HCT116 (cell line): ENCODE data around the gene POM121L12. TPM values are rescaled to one million over a fixed set of nuclear protein-coding genes. Genes with fewer than 3 reads are reported as not detected.

Experiments used
- ATAC-seq: fragments of 200-7000 bp; cut with Tn5 transposase; 2 replicates; pipeline ENCODE4 v1.9.1; 2020; ENCODE audit warnings: mild to moderate bottlenecking, moderate library complexity
- BruUV-seq: library from RNA; stranded (reverse); fragments of 400-500 nt; replicated peaks from 2 replicates; lab custom pipeline; 2021; lab: Mats Ljungman, UMichigan
- CTCF ChIA-PET: fragments of 300-600 bp; sonication (Branson Sonifier 250); formaldehyde crosslinking; loops from one replicate; lab custom pipeline; 2021; ENCODE audit warnings: antibody characterized with exemption; lab: Charles Lee
- POLR2A ChIA-PET: fragments of 300-600, 350-600 bp; sonication (Branson Sonifier 250); formaldehyde crosslinking; loops from one replicate; lab custom pipeline; 2021; ENCODE audit warnings: antibody characterized with exemption; lab: Charles Lee
- RAD21 ChIA-PET, 2 experiments: fragments of 300-600 bp; sonication (Branson Sonifier 250); formaldehyde crosslinking; loops; one replicate each; lab custom pipeline; 2023; ENCODE audit warnings: low total read pairs in 2 of 2; ENCODE audit not compliant: uncharacterized antibody in 2 of 2, unreplicated experiment in 2 of 2, low non-redundant PET in 1 of 2; lab: Charles Lee
- DNase-seq: peaks from one replicate; pipeline ENCODE4 v3.0.0-alpha.2; 2010; ENCODE audit warnings: low read depth, low spot score
- H2AFZ ChIP-seq: fragments of 200-600 bp; shearing (Covaris generic), sonication (generic); 2 replicates; pipeline ENCODE4 v1.6.1; 2017; ENCODE audit warnings: low read depth, mixed run types, mixed read lengths, antibody characterized with exemption, low read length; ENCODE audit not compliant: poor library complexity, severe bottlenecking
- H3K27ac ChIP-seq: 2 replicates; pipeline ENCODE4 v1.5.1; 2012; ENCODE audit warnings: low read depth, low read length
- H3K27me3 ChIP-seq: fragments of 200-600 bp; sonication (generic); 2 replicates; pipeline ENCODE4 v1.6.1; 2016; ENCODE audit warnings: mixed run types, low read length, mixed read lengths; ENCODE audit not compliant: insufficient read depth
- H3K36me3 ChIP-seq, 2 experiments: fragments of 200-500 bp in 1 of 2; fragments of 200-600 bp in 1 of 2; sonication (Bioruptor generic) in 1 of 2; sonication (generic) in 1 of 2; 2 replicates each; pipeline versions ENCODE4 v1.5.1 to v1.6.1; 2014 to 2016; ENCODE audit warnings: low read length in 2 of 2, inconsistent platforms in 1 of 2, mixed read lengths in 1 of 2, mixed run types in 1 of 2; ENCODE audit not compliant: insufficient read depth in 2 of 2, control insufficient read depth in 1 of 2
- H3K4me1 ChIP-seq, 2 experiments: fragments of 200-600 bp in 1 of 2; sonication (generic) in 1 of 2; 2 replicates each; pipeline versions ENCODE4 v1.5.1 to v1.6.1; 2012 to 2017; ENCODE audit warnings: low read length in 2 of 2, inconsistent platforms in 1 of 2, mild to moderate bottlenecking in 1 of 2, mixed read lengths in 1 of 2, mixed run types in 1 of 2, moderate library complexity in 1 of 2; ENCODE audit not compliant: insufficient read depth in 2 of 2, control insufficient read depth in 1 of 2
- H3K4me2 ChIP-seq: fragments of 200-600 bp; sonication (generic); 2 replicates; pipeline ENCODE4 v1.6.1; 2017; ENCODE audit warnings: mixed run types, low read length, mixed read lengths
- H3K4me3 ChIP-seq, 2 experiments: fragments of 200-600 bp in 1 of 2; sonication (generic) in 1 of 2; replicated peaks in 1 of 2; 2 replicates each; pipeline ENCODE4 v1.5.1; 2011 to 2016; ENCODE audit warnings: low read length in 2 of 2, control low read depth in 1 of 2, low read depth in 1 of 2, mild to moderate bottlenecking in 1 of 2, mixed read lengths in 1 of 2, mixed run types in 1 of 2
- H3K79me2 ChIP-seq: fragments of 200-600 bp; sonication (generic); 2 replicates; pipeline ENCODE4 v1.6.1; 2017; ENCODE audit warnings: mild to moderate bottlenecking, mixed run types, low read length, moderate library complexity, mixed read lengths; ENCODE audit not compliant: insufficient read depth
- H3K9ac ChIP-seq: fragments of 200-600 bp; sonication (generic); 2 replicates; pipeline ENCODE4 v1.6.1; 2016; ENCODE audit warnings: low read length, mixed read lengths
- H3K9me2 ChIP-seq: fragments of 200-600 bp; sonication (generic), shearing (Covaris generic); 2 replicates; pipeline ENCODE4 v1.6.1; 2017; ENCODE audit warnings: mixed run types, mild to moderate bottlenecking, moderate library complexity; ENCODE audit not compliant: insufficient read depth
- H3K9me3 ChIP-seq, 2 experiments: fragments of 200-500 bp in 1 of 2; fragments of 200-600 bp in 1 of 2; sonication (Bioruptor generic) in 1 of 2; sonication (generic) in 1 of 2; 2 replicates each; pipeline ENCODE4 v1.6.1; 2014 to 2017; ENCODE audit warnings: low read length in 2 of 2, mixed read lengths in 2 of 2, inconsistent platforms in 1 of 2, low read depth in 1 of 2, mild to moderate bottlenecking in 1 of 2, mixed run types in 1 of 2, moderate library complexity in 1 of 2; ENCODE audit not compliant: control insufficient read depth in 1 of 2, insufficient read depth in 1 of 2
- H4K20me1 ChIP-seq: fragments of 200-600 bp; sonication (generic), shearing (Covaris generic); 2 replicates; pipeline ENCODE4 v1.6.1; 2017; ENCODE audit warnings: mixed run types, mild to moderate bottlenecking, moderate library complexity; ENCODE audit not compliant: insufficient read depth
- ATF3 ChIP-seq: IDR thresholded peaks from 2 replicates; pipeline ENCODE4 v1.6.1; 2012
- CBX3 ChIP-seq: IDR thresholded peaks from 2 replicates; pipeline ENCODE4 v1.6.1; 2012; ENCODE audit warnings: low read depth
- CEBPB ChIP-seq: IDR thresholded peaks from 2 replicates; pipeline ENCODE4 v1.6.1; 2012; ENCODE audit warnings: low read depth
- CTCF ChIP-seq, 3 experiments: fragments of 200-600 bp in 1 of 3; sonication (generic) in 1 of 3; IDR thresholded peaks in 2 of 3; conservative IDR thresholded peaks in 1 of 3; 2 replicates each; pipeline ENCODE4 v1.5.1; 2012 to 2017; ENCODE audit warnings: low read depth in 2 of 3, low read length in 2 of 3, antibody characterized with exemption in 1 of 3, borderline replicate concordance in 1 of 3, control low read depth in 1 of 3, mild to moderate bottlenecking in 1 of 3, mixed read lengths in 1 of 3, mixed run types in 1 of 3, moderate library complexity in 1 of 3; ENCODE audit not compliant: insufficient read depth in 1 of 3
- EGR1 ChIP-seq: IDR thresholded peaks from 2 replicates; pipeline ENCODE4 v1.6.1; 2012; ENCODE audit warnings: low read depth
- ELF1 ChIP-seq: IDR thresholded peaks from 2 replicates; pipeline ENCODE4 v1.6.1; 2012; ENCODE audit warnings: low read depth, borderline replicate concordance
- EZH2 ChIP-seq: fragments of 200-600 bp; sonication (generic); IDR thresholded peaks from 2 replicates; pipeline ENCODE4 v1.6.1; 2017; ENCODE audit warnings: antibody characterized with exemption, mixed run types
- FOSL1 ChIP-seq: IDR thresholded peaks from 2 replicates; pipeline ENCODE4 v1.6.1; 2012; ENCODE audit warnings: low read depth
- JUND ChIP-seq: IDR thresholded peaks from 2 replicates; pipeline ENCODE4 v1.6.1; 2012
- MAX ChIP-seq: IDR thresholded peaks from 2 replicates; pipeline ENCODE4 v1.6.1; 2012
- SP1 ChIP-seq: IDR thresholded peaks from 2 replicates; pipeline ENCODE4 v1.6.1; 2012; ENCODE audit warnings: low read depth
- ZFX ChIP-seq: fragments of 450-650 bp; IDR thresholded peaks from 2 replicates; pipeline ENCODE4 v1.6.1; 2017
- ZNF274 ChIP-seq: fragments of 200-500 bp; sonication (Bioruptor generic); IDR thresholded peaks from 2 replicates; pipeline ENCODE4 v1.6.1; 2014; ENCODE audit warnings: mild to moderate bottlenecking, low read depth, low read length, inconsistent platforms
- intact Hi-C: fragments of 100-400 bp; cut with micrococcal nuclease; formaldehyde crosslinking; loops from 2 replicates; pipeline ENCODE4 v1.10.0; 2022
- total RNA-seq: library from RNA; stranded (reverse); gene quantifications from one replicate; pipeline ENCODE4 v1.2.1, GENCODE V29; 2021; ENCODE audit not compliant: unreplicated experiment

The POM121L12 gene
- total RNA-seq, 1 experiment from 2014 or later: not detected

- POLR2A ChIA-PET: no interaction called here
- DNase-seq: no peak
- H2AFZ ChIP-seq: no peak overlapping the region
- H3K36me3 ChIP-seq: no peaks in the 10 kb centered on the region
- no peaks in the 10 kb centered on the region for H3K4me1 ChIP-seq
- no peak overlapping the region for H3K4me3 ChIP-seq
- H3K9me3 ChIP-seq: peaks cover 0 to 7% of the 10 kb centered on the region in 2 experiments; a peak in 2 of 4 replicates
- H3K4me2 ChIP-seq: no peak overlapping the region
- no peak for TF ChIP-seq EGR1
- no peak for TF ChIP-seq CEBPB
- TF ChIP-seq SP1: no peak
- RAD21 ChIA-PET: no interaction called here
- no TSS peak for BruUV-seq
- H3K79me2 ChIP-seq: no peaks in the 10 kb centered on the region
- no peaks in the 10 kb centered on the region for H3K27me3 ChIP-seq
- ATAC-seq: no peak
- no peak overlapping the region for H3K27ac ChIP-seq
- H3K9ac ChIP-seq: no peak overlapping the region
- H4K20me1 ChIP-seq: no peaks in the 10 kb centered on the region
- CTCF ChIA-PET: no interaction called here
- H3K9me2 ChIP-seq: no peaks in the 10 kb centered on the region
- intact Hi-C loops: no loop called here
Measured at GRCh38 chr7:53050433-53050832, 15.0 kb downstream of the POM121L12 start.

- H3K9me3 ChIP-seq: peaks cover 15 to 27% of the 10 kb centered on the region in 2 experiments; a peak in 2 of 4 replicates
- H3K9ac ChIP-seq: no peak overlapping the region
- no peaks in the 10 kb centered on the region for H3K79me2 ChIP-seq
- H3K27me3 ChIP-seq: no peaks in the 10 kb centered on the region
- H3K4me2 ChIP-seq: no peak overlapping the region
- no peaks in the 10 kb centered on the region for H3K4me1 ChIP-seq
- ChIA-PET POLR2A (no interaction called here), CTCF (no interaction called here), RAD21 (no interaction called here)
- no peak overlapping the region for H3K27ac ChIP-seq
- H3K36me3 ChIP-seq: no peaks in the 10 kb centered on the region
- no peaks in the 10 kb centered on the region for H4K20me1 ChIP-seq
- H3K4me3 ChIP-seq: no peak overlapping the region
- no TSS peak for BruUV-seq
- intact Hi-C loops: no loop called here
- no peaks in the 10 kb centered on the region for H3K9me2 ChIP-seq
- DNase-seq: no peak
- H2AFZ ChIP-seq: no peak overlapping the region
- TF ChIP-seq FOSL1 (no peak), SP1 (no peak), EGR1 (no peak), ZNF274 (no peak), ATF3 (no peak), EZH2 (no peak), ELF1 (no peak), JUND (no peak), CBX3 (no peak), MAX (no peak), CTCF (IDR thresholded peaks at IDR 0.05 in 2 of 3, conservative IDR thresholded peaks at IDR 0.05 in 1 of 3; ENCODE audit: borderline replicate concordance in 1 of 3, insufficient read depth in 1 of 3, low read depth in 2 of 3, low read length in 2 of 3) (no peak), ZFX (no peak)
- TF ChIP-seq, all 23 proteins: peak for 0
- no peak for ATAC-seq
Measured at GRCh38 chr7:53059591-53059990, 24.2 kb downstream of the POM121L12 start.
